A673 (cell line): ENCODE data around the gene RAX2.

Source experiments
- EZH2 ChIP-seq: fragments of 200-600 bp; sonication (generic); IDR thresholded peaks from 2 replicates; pipeline ENCODE4 v1.6.1; 2017; ENCODE audit warnings: borderline replicate concordance, low read depth, mild to moderate bottlenecking, mixed read lengths, antibody characterized with exemption, low read length; ENCODE audit not compliant: poor library complexity, severe bottlenecking
- TF ChIP-seq, protein P1 (sequence below): fragments of 300-800, 200-600 bp; sonication (generic); conservative IDR thresholded peaks from 2 replicates; pipeline ENCODE4 v1.5.1; 2017; ENCODE audit warnings: low read depth, mild to moderate bottlenecking, antibody characterized with exemption, low read length, moderate library complexity, mixed read lengths

DNA sequence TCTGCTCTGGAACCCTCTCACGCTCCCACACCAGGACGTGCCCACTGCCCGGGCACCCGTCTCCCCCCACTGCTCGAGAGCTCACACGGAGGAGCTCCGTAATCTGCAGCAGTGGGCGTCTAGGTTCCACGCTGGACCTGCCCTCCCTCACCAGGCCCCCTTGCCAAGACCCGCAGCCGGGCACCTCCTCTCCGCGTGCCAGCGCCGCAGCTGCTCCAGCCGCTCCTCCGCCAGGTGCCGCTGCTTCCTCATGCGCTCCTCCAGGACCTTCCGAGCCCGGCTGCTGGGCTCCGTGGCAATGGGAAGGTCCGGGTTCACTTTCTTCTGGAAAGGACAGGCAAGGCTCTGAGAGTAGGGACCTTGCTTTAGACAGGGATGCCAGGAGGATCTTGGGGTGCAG, 49.1 kb upstream of the RAX2 start:
- TF ChIP-seq, protein P1, sequence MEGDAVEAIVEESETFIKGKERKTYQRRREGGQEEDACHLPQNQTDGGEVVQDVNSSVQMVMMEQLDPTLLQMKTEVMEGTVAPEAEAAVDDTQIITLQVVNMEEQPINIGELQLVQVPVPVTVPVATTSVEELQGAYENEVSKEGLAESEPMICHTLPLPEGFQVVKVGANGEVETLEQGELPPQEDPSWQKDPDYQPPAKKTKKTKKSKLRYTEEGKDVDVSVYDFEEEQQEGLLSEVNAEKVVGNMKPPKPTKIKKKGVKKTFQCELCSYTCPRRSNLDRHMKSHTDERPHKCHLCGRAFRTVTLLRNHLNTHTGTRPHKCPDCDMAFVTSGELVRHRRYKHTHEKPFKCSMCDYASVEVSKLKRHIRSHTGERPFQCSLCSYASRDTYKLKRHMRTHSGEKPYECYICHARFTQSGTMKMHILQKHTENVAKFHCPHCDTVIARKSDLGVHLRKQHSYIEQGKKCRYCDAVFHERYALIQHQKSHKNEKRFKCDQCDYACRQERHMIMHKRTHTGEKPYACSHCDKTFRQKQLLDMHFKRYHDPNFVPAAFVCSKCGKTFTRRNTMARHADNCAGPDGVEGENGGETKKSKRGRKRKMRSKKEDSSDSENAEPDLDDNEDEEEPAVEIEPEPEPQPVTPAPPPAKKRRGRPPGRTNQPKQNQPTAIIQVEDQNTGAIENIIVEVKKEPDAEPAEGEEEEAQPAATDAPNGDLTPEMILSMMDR: no peak
- no peak for TF ChIP-seq EZH2
